ENCODE results near the gene VSTM2A. TPM values are rescaled to one million over a fixed set of nuclear protein-coding genes. Genes with fewer than 3 reads are reported as not detected.

Gene VSTM2A
- total and polyA plus RNA-seq, 2 of the 8 experiments (the other 6 are each of a cell fraction or from before 2014, with no cell fraction given), result 0.58 to 1.4 TPM

- no peak overlapping the region for H3K4me3 ChIP-seq (ENCODE audit: extremely low read depth in 1 of 4, insufficient read depth in 2 of 4, low read depth in 3 of 4, low read length in 4 of 4)
- no peak overlapping the region for H2BK5ac ChIP-seq (ENCODE audit: low read depth, low read length)
- TF ChIP-seq RNF2 (IDR thresholded peaks at IDR 0.05; ENCODE audit: borderline replicate concordance, low read depth, low read length, missing control alignments, poor library complexity, severe bottlenecking) (no peak), SP4 (IDR thresholded peaks at IDR 0.05; ENCODE audit: low read length) (no peak), EGR1 (IDR thresholded peaks at IDR 0.05; ENCODE audit: borderline replicate concordance, low read depth, low read length) (no peak), SP1 (IDR thresholded peaks at IDR 0.05; ENCODE audit: low read depth, low read length) (no peak), SP2 (IDR thresholded peaks at IDR 0.05; ENCODE audit: low read length) (no peak), ATF2 (IDR thresholded peaks at IDR 0.05; ENCODE audit: low read length) (no peak), CTBP2 (IDR thresholded peaks at IDR 0.05; ENCODE audit: borderline replicate concordance, insufficient read depth, insufficient read length, low read length) (no peak), JUN (IDR thresholded peaks at IDR 0.05; ENCODE audit: low read depth, low read length) (no peak), RXRA (IDR thresholded peaks at IDR 0.05; ENCODE audit: insufficient read depth, low read depth, low read length) (no peak), SIN3A (conservative IDR thresholded peaks at IDR 0.05 in 1 of 2, IDR thresholded peaks at IDR 0.05 in 1 of 2; ENCODE audit: low read depth in 1 of 2, low read length in 2 of 2) (no peak)
- H4K91ac ChIP-seq (replicated peaks; ENCODE audit: insufficient read length, low read length), result no peak overlapping the region
- H2BK120ac ChIP-seq (replicated peaks; ENCODE audit: low read depth, low read length), result no peak overlapping the region
- H4K20me1 ChIP-seq (replicated peaks in 1 of 2; ENCODE audit: control insufficient read depth in 1 of 2, insufficient read depth in 2 of 2, low read length in 2 of 2), result no peaks in the 10 kb centered on the region
- H4K5ac ChIP-seq (ENCODE audit: insufficient read length, low read depth, low read length), result no peak overlapping the region
- H3K23ac ChIP-seq (ENCODE audit: insufficient read length), result no peak overlapping the region
- H2AK5ac ChIP-seq (ENCODE audit: low read depth, low read length), result no peak overlapping the region
- no peak overlapping the region for H2BK12ac ChIP-seq (ENCODE audit: low read depth, low read length)
- H3K18ac ChIP-seq (ENCODE audit: extremely low read depth, low read length), result no peak overlapping the region
- no peak overlapping the region for H3K56ac ChIP-seq (replicated peaks; ENCODE audit: insufficient read length, low read depth, low read length)
- no peaks in the 10 kb centered on the region for H3K27me3 ChIP-seq (replicated peaks in 1 of 4; ENCODE audit: control insufficient read depth in 3 of 4, extremely low read depth in 1 of 4, insufficient read depth in 3 of 4, low read length in 3 of 4)
- H3K4me2 ChIP-seq (ENCODE audit: insufficient read depth in 1 of 2, low read depth in 2 of 2, low read length in 2 of 2), result no peak overlapping the region
- no peak overlapping the region for H3K4ac ChIP-seq (replicated peaks; ENCODE audit: insufficient read length, low read depth, low read length)
- no peaks in the 10 kb centered on the region for H3K79me2 ChIP-seq (ENCODE audit: control insufficient read depth in 1 of 2, insufficient read depth in 2 of 2, low read length in 2 of 2)
- no peak for FAIRE-seq
- ChIA-PET POLR2A (ENCODE audit: partially characterized antibody) (no interaction called here), CTCF (ENCODE audit: partially characterized antibody) (no interaction called here)
- H2AFZ ChIP-seq (ENCODE audit: low read length), result no peak overlapping the region
- no peaks in the 10 kb centered on the region for H3K23me2 ChIP-seq (ENCODE audit: low read depth, low read length)
- no peak overlapping the region for H3K27ac ChIP-seq (ENCODE audit: low read depth, low read length)
- no peak overlapping the region for H2BK20ac ChIP-seq (ENCODE audit: low read length)
- no peaks in the 10 kb centered on the region for H3K4me1 ChIP-seq (replicated peaks in 1 of 4; ENCODE audit: control insufficient read depth in 3 of 4, insufficient read depth in 4 of 4, low read length in 3 of 4)
- no peaks in the 10 kb centered on the region for H3K9me3 ChIP-seq (ENCODE audit: insufficient read depth in 2 of 2, low read depth in 1 of 2, low read length in 1 of 2)
- H3K79me1 ChIP-seq (ENCODE audit: low read depth, low read length), result no peaks in the 10 kb centered on the region
- DNase-seq (ENCODE audit: low read depth in 1 of 2, low spot score in 2 of 2), result no peak
- H3K36me3 ChIP-seq (ENCODE audit: control insufficient read depth in 2 of 4, insufficient read depth in 4 of 4, low read length in 3 of 4), result no peaks in the 10 kb centered on the region
- WGBS, 2 experiments (ENCODE audit: extremely low coverage in 1 of 2, insufficient coverage in 1 of 2, insufficient read length in 1 of 2, insufficient replicate concordance in 2 of 2, low coverage in 1 of 2, low lambda C conversion rate in 2 of 2, missing lambda C conversion rate in 1 of 2), result 100% methylated on average over 2 of the region's 2 CpGs; no CpG with 5 or more reads in 1 of the 2 experiments
- no peak overlapping the region for H4K8ac ChIP-seq (ENCODE audit: extremely low read depth, insufficient read depth, low read length)
- no peak overlapping the region for H3K14ac ChIP-seq (ENCODE audit: insufficient read length)
- no peak overlapping the region for H2BK15ac ChIP-seq (ENCODE audit: low read length)
- no peak overlapping the region for H3K9ac ChIP-seq (replicated peaks in 1 of 4; ENCODE audit: extremely low read depth in 1 of 4, low read depth in 3 of 4, low read length in 3 of 4)
Observed at GRCh38 chr7:54596747-54597146, 54.6 kb downstream of the VSTM2A start.

Data from H1 (cell line).